SK-N-MC (cell line): Measurements from ENCODE around the gene BCAS4.
"Not testable (repeated sequence)": the region's sequence is repeated elsewhere in the genome, so short reads cannot be mapped to it uniquely, and the experiment has no call there.

Experiments
- DNase-seq: peaks from one replicate; pipeline ENCODE4 v3.0.0-alpha.2; 2011; ENCODE audit warnings: low read depth, low spot score
- H3K27ac ChIP-seq: fragments of 200-600 bp; sonication (generic); 2 replicates; pipeline ENCODE4 v1.5.1; 2016; ENCODE audit warnings: mixed run types
- H3K36me3 ChIP-seq: fragments of 200-600 bp; sonication (generic); 2 replicates; pipeline ENCODE4 v1.6.1; 2017; ENCODE audit warnings: antibody characterized with exemption, low read length, mixed read lengths; ENCODE audit not compliant: insufficient read depth
- H3K4me3 ChIP-seq: fragments of 200-600 bp; sonication (generic); 2 replicates; pipeline ENCODE4 v1.5.1; 2016
- H3K9ac ChIP-seq: fragments of 200-600 bp; sonication (generic); 2 replicates; pipeline ENCODE4 v1.8.0; 2017; ENCODE audit warnings: mixed run types, mixed read lengths; ENCODE audit not compliant: insufficient read length
- H3K9me3 ChIP-seq: fragments of 200-600 bp; sonication (generic); 2 replicates; pipeline ENCODE4 v1.6.1; 2017; ENCODE audit warnings: low read depth, mild to moderate bottlenecking, antibody characterized with exemption, low read length, moderate library complexity, mixed read lengths
- EZH2 ChIP-seq: fragments of 200-600 bp; sonication (generic); IDR thresholded peaks from one replicate; pipeline ENCODE4 v1.6.1; 2017; ENCODE audit warnings: antibody characterized with exemption
- FOXP2 ChIP-seq: optimal IDR thresholded peaks from 2 replicates; pipeline ENCODE3; 2011; ENCODE audit warnings: mild to moderate bottlenecking, moderate library complexity; ENCODE audit not compliant: insufficient read depth; ENCODE audit errors: extremely low read length, control extremely low read depth
- POLR2AphosphoS5 ChIP-seq: IDR thresholded peaks from 2 replicates; pipeline ENCODE4 v1.6.1; 2012; ENCODE audit warnings: mild to moderate bottlenecking, low read depth, low read length, borderline replicate concordance

The BCAS4 gene

GRCh38 chr20:50772420-50773185 lies 22.3 kb upstream of the BCAS4 start:
- no peak overlapping the region for H3K9ac ChIP-seq
- DNase-seq: no peak
- no peaks in the 10 kb centered on the region for H3K9me3 ChIP-seq
- H3K36me3 ChIP-seq: no peaks in the 10 kb centered on the region
- no peak overlapping the region for H3K4me3 ChIP-seq
- peak overlapping the region; percentile 75 for H3K27ac ChIP-seq
- no peak for TF ChIP-seq EZH2
- no peak for TF ChIP-seq FOXP2

- H3K36me3 ChIP-seq: no peaks in the 10 kb centered on the region
- DNase-seq: no peak
- H3K27ac ChIP-seq: peak overlapping the region; percentile 88
- TF ChIP-seq FOXP2: no peak
- no peak overlapping the region for H3K4me3 ChIP-seq
- H3K9me3 ChIP-seq: no peaks in the 10 kb centered on the region
- no peak overlapping the region for H3K9ac ChIP-seq
Observed at GRCh38 chr20:50774515-50774914, 20.3 kb upstream of the BCAS4 start.

GRCh38 chr20:50776122-50776817 lies 18.6 kb upstream of the BCAS4 start:
- no peaks in the 10 kb centered on the region for H3K36me3 ChIP-seq
- no peak for TF ChIP-seq EZH2
- TF ChIP-seq POLR2AphosphoS5: no peak
- H3K27ac ChIP-seq: peak overlapping the region; percentile 99
- DNase-seq: no peak
- H3K4me3 ChIP-seq: no peak overlapping the region
- no peaks in the 10 kb centered on the region for H3K9me3 ChIP-seq
- H3K9ac ChIP-seq: peak overlapping the region; percentile 70

GRCh38 chr20:50777373-50777772 lies 17.5 kb upstream of the BCAS4 start:
- peak overlapping the region; percentile 58 for H3K4me3 ChIP-seq
- peak; percentile 90 for DNase-seq

GRCh38 chr20:50778994-50779393 lies 15.9 kb upstream of the BCAS4 start:
- peak overlapping the region; percentile 91 for H3K27ac ChIP-seq
- H3K9me3 ChIP-seq, DNase-seq, H3K36me3 ChIP-seq, H3K9ac ChIP-seq, H3K4me3 ChIP-seq: not testable (repeated sequence)

More at GRCh38 chr20:50777373-50777772, 17.5 kb upstream of the BCAS4 start:
- Histone ChIP-seq H3K27ac (peak overlapping the region; percentile 99), H3K36me3 (no peaks in the 10 kb centered on the region), H3K9ac (peak overlapping the region; percentile 66), H3K9me3 (no peaks in the 10 kb centered on the region)
- TF ChIP-seq FOXP2 (no peak), EZH2 (no peak), POLR2AphosphoS5 (peak; percentile 39; the same call in 1 of the 2 replicates)

- Histone ChIP-seq H3K4me3 (no peak overlapping the region), H3K27ac (0 out of 2 replicates have a peak overlapping the region, but pooled peaks have one; percentile 85), H3K9me3 (no peaks in the 10 kb centered on the region), H3K36me3 (no peaks in the 10 kb centered on the region), H3K9ac (no peak overlapping the region)
- TF ChIP-seq FOXP2 (no peak), EZH2 (no peak), POLR2AphosphoS5 (no peak)
- no peak for DNase-seq
Observed at GRCh38 chr20:50783390-50783789, 11.5 kb upstream of the BCAS4 start.

GRCh38 chr20:50783903-50784302 lies 11.0 kb upstream of the BCAS4 start:
- H3K9me3 ChIP-seq: no peaks in the 10 kb centered on the region
- H3K9ac ChIP-seq: no peak overlapping the region
- peak overlapping the region; percentile 85 for H3K27ac ChIP-seq
- no peak overlapping the region for H3K4me3 ChIP-seq
- DNase-seq: no peak
- no peaks in the 10 kb centered on the region for H3K36me3 ChIP-seq
- TF ChIP-seq FOXP2 (no peak), EZH2 (no peak), POLR2AphosphoS5 (no peak)

- no peak overlapping the region for H3K9ac ChIP-seq
Observed at GRCh38 chr20:50784464-50784863, 10.4 kb upstream of the BCAS4 start.

GRCh38 chr20:50786703-50787102 lies 8.2 kb upstream of the BCAS4 start:
- no peak overlapping the region for H3K9ac ChIP-seq
- no peak overlapping the region for H3K27ac ChIP-seq
- no peaks in the 10 kb centered on the region for H3K36me3 ChIP-seq
- TF ChIP-seq FOXP2: no peak
- no peak for TF ChIP-seq POLR2AphosphoS5
- TF ChIP-seq EZH2: no peak
- no peak for DNase-seq
- no peaks in the 10 kb centered on the region for H3K9me3 ChIP-seq
- no peak overlapping the region for H3K4me3 ChIP-seq

More at GRCh38 chr20:50784464-50784863, 10.4 kb upstream of the BCAS4 start:
- peak overlapping the region; percentile 85 for H3K27ac ChIP-seq
- TF ChIP-seq EZH2 (no peak), POLR2AphosphoS5 (peak; percentile 48; the same call in 1 of the 2 replicates), FOXP2 (no peak)
- no peaks in the 10 kb centered on the region for H3K9me3 ChIP-seq
- H3K36me3 ChIP-seq: no peaks in the 10 kb centered on the region
- H3K4me3 ChIP-seq: no peak overlapping the region
- DNase-seq: no peak
